ENCODE results near the gene CENPT.

Gene CENPT

DNA sequence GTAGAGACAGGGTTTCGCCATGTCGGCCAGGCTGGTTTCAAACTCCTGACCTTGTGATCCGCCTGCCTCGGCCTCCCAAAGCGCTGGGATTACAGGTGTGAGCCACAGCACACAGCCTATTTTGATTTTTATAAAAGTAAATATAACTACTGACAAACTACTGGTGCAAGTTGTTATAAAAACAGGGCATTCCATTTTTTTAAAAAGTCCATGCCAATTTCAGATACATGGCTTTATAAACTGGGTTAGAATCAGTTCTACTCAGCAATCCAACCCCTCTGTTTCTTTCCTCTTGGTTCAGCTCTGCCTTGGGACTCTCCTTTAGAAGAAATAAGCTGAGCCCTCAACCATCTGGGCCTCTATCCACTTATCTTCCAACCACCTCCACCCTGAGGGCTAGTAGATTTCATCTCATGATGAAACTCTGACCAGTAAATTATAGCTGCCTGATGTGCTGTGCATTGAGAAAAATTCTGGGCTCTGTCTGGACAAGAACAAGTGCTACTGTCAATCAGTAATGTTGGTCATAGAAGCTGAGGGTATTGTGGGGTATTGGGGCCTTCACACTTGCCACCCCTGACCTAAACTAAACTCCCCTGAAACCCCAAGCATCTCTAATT lies 51.3 kb downstream of the CENPT start:
- TF ChIP-seq CTCF (conservative IDR thresholded peaks at IDR 0.05; ENCODE audit: control insufficient read depth, insufficient read depth, low read depth, low read length): no peak
- no peak overlapping the region for H3K4me3 ChIP-seq (ENCODE audit: control insufficient read depth, low read depth, low read length)
- no peak for DNase-seq (ENCODE audit: low read depth)

- no peak for TF ChIP-seq CTCF (conservative IDR thresholded peaks at IDR 0.05; ENCODE audit: control insufficient read depth, insufficient read depth, low read depth, low read length)
- no peak for DNase-seq (ENCODE audit: low read depth)
- no peak overlapping the region for H3K4me3 ChIP-seq (ENCODE audit: control insufficient read depth, low read depth, low read length)
These were observed 57.4 kb downstream of the CENPT start for GRCh38 chr16:67790071-67790470.

DNA sequence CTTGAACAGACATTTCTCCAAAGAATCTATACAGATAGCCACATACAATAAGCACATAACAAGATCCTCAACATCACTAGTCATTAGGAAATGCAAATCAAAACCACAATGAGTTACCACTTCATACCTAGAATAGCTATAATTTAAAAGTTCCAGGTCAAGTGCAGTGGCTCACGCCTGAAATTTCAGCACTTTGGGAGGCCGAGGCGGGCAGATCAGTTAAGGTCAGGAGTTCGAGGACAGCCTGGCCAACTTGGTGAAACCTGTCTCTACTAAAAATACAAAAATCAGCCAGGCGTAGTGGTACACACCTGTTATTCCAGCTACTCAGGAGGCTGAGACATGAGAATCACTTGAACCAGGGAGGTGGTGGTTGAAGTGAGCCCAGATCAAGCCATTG lies 61.0 kb downstream of the CENPT start:
- no peak for TF ChIP-seq CTCF (conservative IDR thresholded peaks at IDR 0.05; ENCODE audit: control insufficient read depth, insufficient read depth, low read depth, low read length)
- no peak overlapping the region for H3K4me3 ChIP-seq (ENCODE audit: control insufficient read depth, low read depth, low read length)
- DNase-seq (ENCODE audit: low read depth): no peak

DNA sequence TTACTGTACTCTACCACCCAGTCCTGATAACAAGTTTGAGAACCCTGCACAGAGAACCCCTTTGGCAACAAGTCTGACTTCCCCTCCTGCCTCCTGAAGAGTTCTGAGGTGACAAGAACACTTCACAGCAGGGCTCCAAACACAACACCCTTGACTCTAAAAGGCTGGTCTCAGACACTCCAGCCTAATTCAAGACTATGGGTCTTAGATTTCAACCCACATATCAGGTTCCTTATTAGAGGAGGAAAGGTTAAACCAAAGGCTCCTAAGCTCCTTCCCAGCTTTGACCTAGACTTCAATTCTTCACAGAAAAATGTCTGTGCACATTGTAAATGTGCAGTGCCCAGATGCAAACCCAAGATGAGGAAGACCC lies 64.2 kb downstream of the CENPT start:
- no peak for DNase-seq (ENCODE audit: low read depth)
- no peak overlapping the region for H3K4me3 ChIP-seq (ENCODE audit: control insufficient read depth, low read depth, low read length)
- no peak for TF ChIP-seq CTCF (conservative IDR thresholded peaks at IDR 0.05; ENCODE audit: control insufficient read depth, insufficient read depth, low read depth, low read length)

DNA sequence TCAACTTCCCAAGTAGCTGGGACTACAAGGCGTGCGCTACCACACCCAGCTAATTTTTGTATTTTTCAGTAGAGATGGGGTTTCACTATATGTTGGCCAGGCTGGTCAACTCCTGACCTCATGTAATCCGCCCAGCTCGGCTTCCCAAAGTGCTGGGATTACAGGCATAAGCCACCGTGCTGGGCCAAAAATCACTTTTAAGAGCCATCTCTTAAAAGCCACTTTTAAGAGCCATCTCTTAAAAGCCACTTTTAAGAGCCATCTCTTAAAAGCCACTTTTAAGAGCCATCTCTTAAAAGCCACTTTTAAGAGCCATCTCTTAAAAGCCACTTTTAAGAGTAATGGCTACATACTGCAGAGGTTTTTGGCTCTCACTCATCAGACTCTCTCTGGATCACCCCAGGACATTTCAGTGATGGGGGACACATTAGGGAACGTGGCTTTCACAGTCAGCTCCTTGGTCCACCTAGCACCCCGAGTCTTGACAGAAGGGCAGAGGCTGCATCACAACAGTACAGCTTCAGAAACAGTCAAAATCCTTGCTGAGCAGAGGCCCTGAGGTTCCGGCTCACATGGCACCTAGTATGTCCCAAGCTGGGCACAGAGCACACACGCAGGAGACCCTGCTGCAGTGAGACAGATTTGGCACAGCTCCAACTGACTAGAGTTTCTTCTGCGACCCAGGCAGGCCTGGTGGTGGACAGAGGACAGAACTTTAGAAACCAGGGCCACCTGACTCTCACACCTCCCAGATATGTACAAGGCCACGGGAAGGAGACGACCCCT lies 64.7 kb downstream of the CENPT start:
- no peak for TF ChIP-seq CTCF (conservative IDR thresholded peaks at IDR 0.05; ENCODE audit: control insufficient read depth, insufficient read depth, low read depth, low read length)
- no peak overlapping the region for H3K4me3 ChIP-seq (ENCODE audit: control insufficient read depth, low read depth, low read length)
- no peak for DNase-seq (ENCODE audit: low read depth)

GRCh38 chr16:67781565-67781921 lies 66.0 kb downstream of the CENPT start:
- no peak for DNase-seq (ENCODE audit: low read depth)
- H3K4me3 ChIP-seq (ENCODE audit: control insufficient read depth, low read depth, low read length): no peak overlapping the region
- no peak for TF ChIP-seq CTCF (conservative IDR thresholded peaks at IDR 0.05; ENCODE audit: control insufficient read depth, insufficient read depth, low read depth, low read length)

Measured in fibroblast of mammary gland (primary cell).